NCI-H510A (cell line): ENCODE data around the gene VPS26B.
"Not testable (repeated sequence)": the region's sequence is repeated elsewhere in the genome, so short reads cannot be mapped to it uniquely, and the experiment has no call there.

Experiments
- DNase-seq: peaks from one replicate; lab custom pipeline; 2025; lab: John Stamatoyannopoulos, UW

Gene VPS26B

GRCh38 chr11:134258577-134258976, 34.1 kb downstream of the VPS26B start:
- no peak for DNase-seq

- DNase-seq: no peak
Measured at GRCh38 chr11:134260503-134260902, 36.0 kb downstream of the VPS26B start.

- no peak for DNase-seq
Measured at GRCh38 chr11:134260983-134261382, 36.5 kb downstream of the VPS26B start.

- no peak for DNase-seq
Measured at GRCh38 chr11:134261626-134262488, 37.4 kb downstream of the VPS26B start.

- DNase-seq: no peak
Measured at GRCh38 chr11:134264966-134265764, 40.7 kb downstream of the VPS26B start.

GRCh38 chr11:134266440-134266839, 42.0 kb downstream of the VPS26B start:
- DNase-seq: no peak

- no peak for DNase-seq
Measured at GRCh38 chr11:134266841-134267251, 42.4 kb downstream of the VPS26B start.

- no peak for DNase-seq
Measured at GRCh38 chr11:134267461-134267860, 43.0 kb downstream of the VPS26B start.

GRCh38 chr11:134267966-134268365, 43.5 kb downstream of the VPS26B start:
- DNase-seq: no peak

- DNase-seq: no peak
Measured at GRCh38 chr11:134270250-134270714, 45.8 kb downstream of the VPS26B start.

GRCh38 chr11:134271978-134272377, 47.5 kb downstream of the VPS26B start:
- DNase-seq: no peak

GRCh38 chr11:134272381-134273316, 48.2 kb downstream of the VPS26B start:
- no peak for DNase-seq

- DNase-seq: no peak
Measured at GRCh38 chr11:134273317-134273712, 48.8 kb downstream of the VPS26B start.

- no peak for DNase-seq
Measured at GRCh38 chr11:134275188-134275533, 50.7 kb downstream of the VPS26B start.

- no peak for DNase-seq
Measured at GRCh38 chr11:134275534-134276395, 51.3 kb downstream of the VPS26B start, which contains the start of gene GLB1L3. TSS of gene GLB1L3 (plus strand) at chr11:134276379. CDS start at chr11:134276741, 362 bp downstream.

GRCh38 chr11:134276396-134277182, 52.1 kb downstream of the VPS26B start:
- DNase-seq: no peak

GRCh38 chr11:134277183-134278001, 52.9 kb downstream of the VPS26B start:
- no peak for DNase-seq

GRCh38 chr11:134278356-134278755, 53.9 kb downstream of the VPS26B start:
- no peak for DNase-seq

- not testable (repeated sequence) for DNase-seq
Measured at GRCh38 chr11:134281635-134282034, 57.2 kb downstream of the VPS26B start.
